ENCODE measurements around the gene GPR139. TPM values are rescaled to one million over a fixed set of nuclear protein-coding genes. Genes with fewer than 3 reads are reported as not detected.

The GPR139 gene
- total RNA-seq, 1 experiment from 2014 or later, result 0.22 TPM

DNA sequence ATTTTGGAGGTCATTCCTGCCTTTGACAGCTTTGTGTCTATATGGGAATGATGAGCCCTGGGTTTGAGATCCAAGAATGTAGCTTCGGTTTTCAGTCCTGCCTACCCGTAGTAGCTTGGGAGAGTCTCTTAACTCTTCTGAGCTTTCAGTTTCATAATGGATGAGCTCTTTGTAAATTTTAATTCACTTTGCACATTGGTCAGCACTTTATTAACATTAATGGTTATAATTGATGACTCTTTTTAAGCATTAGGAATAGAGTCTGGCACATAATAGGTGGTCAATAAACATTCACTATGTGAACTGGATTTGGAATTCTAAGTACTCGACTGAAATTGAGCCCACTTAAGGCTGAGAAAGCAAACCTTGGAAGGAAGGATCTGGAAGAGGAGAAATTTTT is 17.3 kb downstream of the GPR139 start:
- Histone ChIP-seq H3K4me2 (ENCODE audit: insufficient read depth, insufficient read length, low read length) (no peak overlapping the region), H3K9me3 (ENCODE audit: control insufficient read depth, low read depth, low read length) (no peaks in the 10 kb centered on the region), H3K4ac (ENCODE audit: low read depth, low read length) (no peak overlapping the region), H3K27me3 (ENCODE audit: insufficient read depth, low read length) (no peaks in the 10 kb centered on the region), H2BK120ac (ENCODE audit: low read depth, low read length, poor library complexity, severe bottlenecking) (no peak overlapping the region), H2BK5ac (ENCODE audit: insufficient read length, low read length) (no peak overlapping the region), H2BK20ac (ENCODE audit: low read depth, low read length, poor library complexity, severe bottlenecking) (no peak overlapping the region), H3K23me2 (ENCODE audit: insufficient read length, low read depth, low read length, poor library complexity, severe bottlenecking) (no peaks in the 10 kb centered on the region), H3K18ac (ENCODE audit: insufficient read length, low read depth, low read length) (no peak overlapping the region), H3K79me2 (ENCODE audit: insufficient read depth, low read length) (no peaks in the 10 kb centered on the region), H3K79me1 (ENCODE audit: insufficient read depth, low read depth, low read length, poor library complexity, severe bottlenecking) (no peaks in the 10 kb centered on the region), H4K8ac (replicated peaks; ENCODE audit: insufficient read length, low read depth, low read length) (no peak overlapping the region), H2AK5ac (ENCODE audit: insufficient read length, low read length) (no peak overlapping the region), H3K23ac (ENCODE audit: insufficient read length, low read depth, low read length) (no peak overlapping the region), H3K27ac (ENCODE audit: insufficient read length, low read depth, low read length) (no peak overlapping the region), H2BK12ac (ENCODE audit: insufficient read length, low read depth, low read length) (no peak overlapping the region), H3K14ac (ENCODE audit: insufficient read depth, low read length) (no peak overlapping the region), H3T11ph (ENCODE audit: low read length) (no peak overlapping the region), H3K4me1 (ENCODE audit: insufficient read depth, low read length) (no peaks in the 10 kb centered on the region), H3K56ac (ENCODE audit: insufficient read length, low read depth, low read length) (no peak overlapping the region), H4K5ac (ENCODE audit: insufficient read length, low read depth, low read length) (no peak overlapping the region), H3K9ac (ENCODE audit: extremely low read depth, insufficient read length, low read length) (no peak overlapping the region), H2BK15ac (ENCODE audit: low read depth, low read length) (no peak overlapping the region), H4K91ac (ENCODE audit: insufficient read length, low read depth, low read length) (no peak overlapping the region), H2AFZ (ENCODE audit: low read length) (no peak overlapping the region), H4K20me1 (ENCODE audit: control insufficient read depth, insufficient read depth, insufficient read length) (no peaks in the 10 kb centered on the region)
- H3K9me3 Mint-ChIP-seq, result peaks cover 0 to 2% of the 10 kb centered on the region in 2 experiments; a peak in 1 of 5 replicates
- peaks cover 28% of the 10 kb centered on the region for H3K27me3 Mint-ChIP-seq (ENCODE audit: low read depth)
- peaks cover 3 to 6% of the 10 kb centered on the region in 2 experiments; a peak in 2 of 4 replicates for H3K4me1 Mint-ChIP-seq
- no peak for DNase-seq
- H3K36me3 Mint-ChIP-seq (ENCODE audit: insufficient read depth in 1 of 3, low read depth in 3 of 3), result no peaks in the 10 kb centered on the region; a peak in 1 of 7 replicates
- no peak overlapping the region for H3K4me3 Mint-ChIP-seq
- WGBS (ENCODE audit: extremely low coverage, insufficient read length, low lambda C conversion rate), result no CpG with 5 or more reads among the region's 3 CpGs
- H3K27ac Mint-ChIP-seq, result no peak overlapping the region
- TF ChIP-seq, protein P1, sequence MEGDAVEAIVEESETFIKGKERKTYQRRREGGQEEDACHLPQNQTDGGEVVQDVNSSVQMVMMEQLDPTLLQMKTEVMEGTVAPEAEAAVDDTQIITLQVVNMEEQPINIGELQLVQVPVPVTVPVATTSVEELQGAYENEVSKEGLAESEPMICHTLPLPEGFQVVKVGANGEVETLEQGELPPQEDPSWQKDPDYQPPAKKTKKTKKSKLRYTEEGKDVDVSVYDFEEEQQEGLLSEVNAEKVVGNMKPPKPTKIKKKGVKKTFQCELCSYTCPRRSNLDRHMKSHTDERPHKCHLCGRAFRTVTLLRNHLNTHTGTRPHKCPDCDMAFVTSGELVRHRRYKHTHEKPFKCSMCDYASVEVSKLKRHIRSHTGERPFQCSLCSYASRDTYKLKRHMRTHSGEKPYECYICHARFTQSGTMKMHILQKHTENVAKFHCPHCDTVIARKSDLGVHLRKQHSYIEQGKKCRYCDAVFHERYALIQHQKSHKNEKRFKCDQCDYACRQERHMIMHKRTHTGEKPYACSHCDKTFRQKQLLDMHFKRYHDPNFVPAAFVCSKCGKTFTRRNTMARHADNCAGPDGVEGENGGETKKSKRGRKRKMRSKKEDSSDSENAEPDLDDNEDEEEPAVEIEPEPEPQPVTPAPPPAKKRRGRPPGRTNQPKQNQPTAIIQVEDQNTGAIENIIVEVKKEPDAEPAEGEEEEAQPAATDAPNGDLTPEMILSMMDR (conservative IDR thresholded peaks at IDR 0.05), result no peak

All from H9 (cell line).